ENCODE data around the gene THNSL1. TPM values are rescaled to one million over a fixed set of nuclear protein-coding genes. Genes with fewer than 3 reads are reported as not detected.

THNSL1 gene
- total and polyA plus RNA-seq, 5 donors from 2014 or later: 0.94 to 6.3 (median 3.1) TPM

GRCh38 chr10:25071227-25071626, 54.8 kb downstream of the THNSL1 start:
- peaks cover 2% of the 10 kb centered on the region for H3K27me3 ChIP-seq (ENCODE audit: control insufficient read depth, insufficient read depth, low read length)
- H3K4me3 ChIP-seq (ENCODE audit: low read depth, low read length): no peak overlapping the region
- no peak for ATAC-seq (ENCODE audit: low read depth in 2 of 2)
- DNase-seq: no peak
- no peaks in the 10 kb centered on the region for H3K36me3 ChIP-seq (ENCODE audit: control insufficient read depth, insufficient read depth, low read length)
- H3K27ac ChIP-seq (ENCODE audit: insufficient read depth, low read length, poor library complexity, severe bottlenecking): no peak overlapping the region
- Mint-ChIP-seq H3K36me3 (no peaks in the 10 kb centered on the region), H3K27me3 (peaks cover 28% of the 10 kb centered on the region), H3K9me3 (peaks cover 0 to 3% (median 0%) of the 10 kb centered on the region in 7 donors), H3K27ac (no peak overlapping the region), H3K4me1 (no peaks in the 10 kb centered on the region), H3K4me3 (no peak overlapping the region)
- H3K9me3 ChIP-seq (ENCODE audit: control insufficient read depth in 2 of 2, low read length in 2 of 2): no peaks in the 10 kb centered on the region
- no peaks in the 10 kb centered on the region for H3K4me1 ChIP-seq (ENCODE audit: control insufficient read depth, insufficient read depth, low read length, poor library complexity, severe bottlenecking)

DNA sequence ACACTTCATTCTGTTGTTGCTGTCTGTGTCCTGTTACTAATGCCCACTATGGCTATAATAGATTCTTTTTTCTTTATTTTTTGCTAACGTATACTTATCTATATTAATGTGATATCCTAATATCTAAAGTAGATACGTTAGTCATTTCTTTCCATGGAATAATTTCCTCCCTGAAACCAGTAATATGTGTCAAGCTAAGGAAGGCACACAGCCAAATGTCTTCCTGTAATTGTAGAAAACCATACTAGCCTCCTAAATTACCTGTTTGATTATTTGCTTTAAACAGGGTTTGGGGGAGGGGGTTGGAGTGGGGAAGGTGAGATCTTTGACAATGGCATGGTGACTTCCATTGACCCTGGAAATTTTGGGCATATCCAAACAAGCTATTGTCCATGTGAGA, 56.4 kb downstream of the THNSL1 start:
- Mint-ChIP-seq H3K27me3 (peaks cover 33% of the 10 kb centered on the region), H3K27ac (no peak overlapping the region), H3K4me1 (no peaks in the 10 kb centered on the region), H3K9me3 (no peaks in the 10 kb centered on the region), H3K4me3 (no peak overlapping the region), H3K36me3 (no peaks in the 10 kb centered on the region)
- ATAC-seq (ENCODE audit: low read depth in 2 of 2): no peak
- H3K4me3 ChIP-seq (ENCODE audit: low read depth, low read length): no peak overlapping the region
- H3K36me3 ChIP-seq (ENCODE audit: control insufficient read depth, insufficient read depth, low read length): no peaks in the 10 kb centered on the region
- no peaks in the 10 kb centered on the region for H3K4me1 ChIP-seq (ENCODE audit: control insufficient read depth, insufficient read depth, low read length, poor library complexity, severe bottlenecking)
- no peaks in the 10 kb centered on the region for H3K9me3 ChIP-seq (ENCODE audit: control insufficient read depth in 2 of 2, low read length in 2 of 2)
- no peak for DNase-seq
- peaks cover 2% of the 10 kb centered on the region for H3K27me3 ChIP-seq (ENCODE audit: control insufficient read depth, insufficient read depth, low read length)
- no peak overlapping the region for H3K27ac ChIP-seq (ENCODE audit: insufficient read depth, low read length, poor library complexity, severe bottlenecking)

- no peaks in the 10 kb centered on the region for H3K36me3 ChIP-seq (ENCODE audit: control insufficient read depth, insufficient read depth, low read length)
- no peaks in the 10 kb centered on the region for H3K9me3 Mint-ChIP-seq
- no peak overlapping the region for H3K4me3 Mint-ChIP-seq
These were observed 59.4 kb downstream of the THNSL1 start for GRCh38 chr10:25075825-25076224.

More at GRCh38 chr10:25075825-25076224, 59.4 kb downstream of the THNSL1 start:
- no peaks in the 10 kb centered on the region for H3K36me3 Mint-ChIP-seq
- H3K4me1 Mint-ChIP-seq: peaks cover 0 to under 1% (median 0%) of the 10 kb centered on the region in 4 donors
- H3K27me3 ChIP-seq (ENCODE audit: control insufficient read depth, insufficient read depth, low read length): peaks cover 2% of the 10 kb centered on the region
- H3K4me3 ChIP-seq (ENCODE audit: low read depth, low read length): no peak overlapping the region
- peaks cover 27% of the 10 kb centered on the region for H3K27me3 Mint-ChIP-seq
- no peak for DNase-seq
- no peak overlapping the region for H3K27ac ChIP-seq (ENCODE audit: insufficient read depth, low read length, poor library complexity, severe bottlenecking)
- ATAC-seq (ENCODE audit: low read depth in 2 of 2): no peak
- no peaks in the 10 kb centered on the region for H3K9me3 ChIP-seq (ENCODE audit: control insufficient read depth in 2 of 2, low read length in 2 of 2)
- no peaks in the 10 kb centered on the region for H3K4me1 ChIP-seq (ENCODE audit: control insufficient read depth, insufficient read depth, low read length, poor library complexity, severe bottlenecking)
- no peak overlapping the region for H3K27ac Mint-ChIP-seq

Other genes with a start within 250 kb of the THNSL1 start
- 1.6 TPM for gene PRTFDC1, start 64.0 kb upstream of the THNSL1 start, total RNA-seq
- 1 to 10 TPM in 1 of 4 donors, under 1 TPM in 1, not detected in 2; 0.37 to 1.3 TPM for gene PRTFDC1, start 64.0 kb upstream of the THNSL1 start, polyA plus RNA-seq
- gene ENKUR, start 454 bp upstream of the THNSL1 start, total RNA-seq: 2.3 TPM
- under 1 TPM in 1 of 4 donors, not detected in 3; 0.10 TPM for gene ENKUR, start 454 bp upstream of the THNSL1 start, polyA plus RNA-seq
- gene GPR158, start 158.4 kb downstream of the THNSL1 start, total RNA-seq: not detected
- not detected for gene GPR158, start 158.4 kb downstream of the THNSL1 start, polyA plus RNA-seq